Endothelial cell of umbilical vein (primary cell): ENCODE measurements around the gene HRK. TPM values are rescaled to one million over a fixed set of nuclear protein-coding genes. Genes with fewer than 3 reads are reported as not detected.

ENCODE experiments used
- BruUV-seq: library from RNA; stranded (reverse); fragments of 400-500 nt; replicated peaks from 2 replicates; lab custom pipeline; 2021; lab: Mats Ljungman, UMichigan
- CTCF ChIA-PET: fragments of 300-600, 350-600 bp; sonication (Branson Sonifier 250); formaldehyde crosslinking; loops from one replicate; lab custom pipeline; 2021; ENCODE audit warnings: antibody characterized with exemption, inconsistent platforms; lab: Charles Lee
- POLR2A ChIA-PET: fragments of 300-600, 350-600 bp; sonication (Branson Sonifier 250); formaldehyde crosslinking; loops from one replicate; lab custom pipeline; 2021; ENCODE audit warnings: antibody characterized with exemption, inconsistent platforms; lab: Charles Lee
- DNase-seq: peaks from one replicate; pipeline ENCODE4 v3.0.0-alpha.2; 2011; ENCODE audit warnings: low read depth, low spot score
- FAIRE-seq: peaks from 2 replicates; lab custom pipeline; 2011; peaks lifted over from hg19 to GRCh38; lab: Jason Lieb, UNC
- H2AFZ ChIP-seq: 2 replicates; pipeline ENCODE4 v1.6.0; 2012; ENCODE audit warnings: low read depth, low read length, control low read depth, inconsistent platforms
- H3K27ac ChIP-seq: 2 replicates; pipeline ENCODE4 v1.5.1; 2011; ENCODE audit warnings: low read depth, mild to moderate bottlenecking, control low read depth, low read length, moderate library complexity; ENCODE audit not compliant: insufficient read depth
- H3K27me3 ChIP-seq, 2 experiments: 2 replicates each; pipeline versions ENCODE4 v1.6.0 to v1.6.1; 2011; ENCODE audit warnings: low read length in 2 of 2, mixed read lengths in 1 of 2; ENCODE audit not compliant: control insufficient read depth in 2 of 2, insufficient read depth in 2 of 2
- H3K36me3 ChIP-seq, 2 experiments: 2 replicates in 1 of 2; 3 replicates in 1 of 2; pipeline ENCODE4 v1.5.1; 2011; ENCODE audit warnings: low read length in 2 of 2, mild to moderate bottlenecking in 1 of 2, moderate library complexity in 1 of 2; ENCODE audit not compliant: control insufficient read depth in 2 of 2, insufficient read depth in 2 of 2; ENCODE audit errors: extremely low read depth in 1 of 2
- H3K4me1 ChIP-seq: 3 replicates; pipeline ENCODE4 v1.5.1; 2011; ENCODE audit warnings: mild to moderate bottlenecking, low read length; ENCODE audit not compliant: control insufficient read depth, insufficient read depth; ENCODE audit errors: extremely low read depth
- H3K4me2 ChIP-seq: 2 replicates; pipeline ENCODE4 v1.6.1; 2011; ENCODE audit warnings: low read length, control low read depth, mixed read lengths; ENCODE audit not compliant: insufficient read depth
- H3K4me3 ChIP-seq, 3 experiments: fragments of 200-600 bp in 1 of 3; sonication (generic), shearing (Covaris generic) in 1 of 3; replicated peaks in 1 of 3; 2 replicates each; pipeline ENCODE4 v1.5.1; 2011 to 2016; ENCODE audit warnings: control low read depth in 3 of 3, low read length in 3 of 3, mild to moderate bottlenecking in 2 of 3, inconsistent platforms in 1 of 3, low read depth in 1 of 3, moderate library complexity in 1 of 3; ENCODE audit not compliant: insufficient read depth in 1 of 3
- H3K79me2 ChIP-seq: 2 replicates; pipeline ENCODE4 v1.6.0; 2012; ENCODE audit warnings: low read length, inconsistent platforms; ENCODE audit not compliant: control insufficient read depth, insufficient read depth
- H3K9ac ChIP-seq: replicated peaks from 2 replicates; pipeline ENCODE3; 2011; ENCODE audit warnings: low read length, control low read depth; ENCODE audit not compliant: insufficient read depth; ENCODE audit errors: extremely low read depth
- H3K9me1 ChIP-seq: replicated peaks from 3 replicates; pipeline ENCODE4 v1.6.0; 2011; ENCODE audit warnings: mild to moderate bottlenecking, low read length; ENCODE audit not compliant: control insufficient read depth, insufficient read depth; ENCODE audit errors: extremely low read depth
- H3K9me3 ChIP-seq: replicated peaks from 2 replicates; pipeline ENCODE4 v1.5.1; 2012; ENCODE audit warnings: low read length, inconsistent platforms; ENCODE audit not compliant: control insufficient read depth, insufficient read depth
- H4K20me1 ChIP-seq: replicated peaks from 2 replicates; pipeline ENCODE3; 2011; ENCODE audit warnings: mild to moderate bottlenecking, low read length; ENCODE audit not compliant: control insufficient read depth, insufficient read depth; ENCODE audit errors: extremely low read depth
- EZH2 ChIP-seq: IDR thresholded peaks from 2 replicates; pipeline ENCODE4 v1.6.1; 2012; ENCODE audit warnings: borderline replicate concordance, low read depth, mild to moderate bottlenecking, moderate library complexity, low read length, inconsistent platforms; ENCODE audit not compliant: severe bottlenecking
- FOS ChIP-seq: IDR thresholded peaks from 2 replicates; pipeline ENCODE4 v1.6.1; 2011; ENCODE audit warnings: mild to moderate bottlenecking, low read length, moderate library complexity, borderline replicate concordance; ENCODE audit not compliant: insufficient read depth
- GATA2 ChIP-seq: IDR thresholded peaks from 2 replicates; pipeline ENCODE4 v1.7.0; 2011; ENCODE audit warnings: low read depth, mild to moderate bottlenecking, moderate library complexity, mixed read lengths, low read length; ENCODE audit not compliant: insufficient read length, insufficient read depth
- JUN ChIP-seq: IDR thresholded peaks from 2 replicates; pipeline ENCODE4 v1.6.1; 2011; ENCODE audit warnings: borderline replicate concordance, low read depth; ENCODE audit not compliant: insufficient read length, insufficient read depth
- MYC ChIP-seq: IDR thresholded peaks from one replicate; pipeline ENCODE4 v1.6.1; 2011; ENCODE audit warnings: mild to moderate bottlenecking, low read depth, low read length
- POLR2A ChIP-seq: IDR thresholded peaks from 2 replicates; pipeline ENCODE4 v1.6.1; 2012; ENCODE audit warnings: low read depth, mild to moderate bottlenecking, control low read depth, low read length
- POLR2AphosphoS5 ChIP-seq: IDR thresholded peaks from 2 replicates; pipeline ENCODE4 v1.6.1; 2012; ENCODE audit warnings: low read depth, mild to moderate bottlenecking, control low read depth, low read length, moderate library complexity; ENCODE audit not compliant: insufficient read depth
- dilution Hi-C: fragments of 300-500 bp; cut with MboI; formaldehyde crosslinking; loops from one replicate; pipeline ENCODE4 v1.15.0; 2019; ENCODE audit warnings: low sequenced_read_pairs; ENCODE audit not compliant: extremely low pct_ligation_motif_present
- intact Hi-C: fragments of 100-400 bp; cut with micrococcal nuclease; formaldehyde crosslinking; loops from one replicate; pipeline ENCODE4 v1.10.0; 2022
- polyA plus RNA-seq, 4 experiments: library from polyadenylated mRNA; depleted of rRNA in 3 of 4; stranded (reverse) in 3 of 4; unstranded in 1 of 4; fragments of >200 nt; gene quantifications; 2 replicates each; pipeline versions ENCODE4 v1.2.1 to v1.2.3, GENCODE V29; 2011 to 2012; ENCODE audit warnings: missing spikeins in 1 of 4
- total RNA-seq: library from RNA; stranded (reverse); gene quantifications from 2 replicates; pipeline ENCODE4 v1.2.3, GENCODE V29; 2021
- TF ChIP-seq, protein P1 (sequence below): IDR thresholded peaks from 2 replicates; pipeline ENCODE4 v1.6.1; 2011; ENCODE audit not compliant: insufficient read depth, insufficient read length
- TF ChIP-seq, protein P2 (sequence below), 2 donors: IDR thresholded peaks; 1 replicate in 1 of 2; 2 replicates in 1 of 2; pipeline ENCODE4 v1.5.1; 2011; ENCODE audit warnings: low read length in 2 of 2, mild to moderate bottlenecking in 2 of 2, moderate library complexity in 2 of 2, control low read depth in 1 of 2, inconsistent platforms in 1 of 2, low read depth in 1 of 2; ENCODE audit not compliant: insufficient read depth in 1 of 2; ENCODE audit errors: extremely low read depth in 1 of 2

HRK gene
- total and polyA plus RNA-seq, 2 donors (not counting 3 experiments of a cell fraction or from before 2014, with no cell fraction given) = not detected

- Histone ChIP-seq H3K9me3 (no peaks in the 10 kb centered on the region), H3K9me1 (no peaks in the 10 kb centered on the region), H3K9ac (no peak overlapping the region), H3K27ac (no peak overlapping the region), H3K4me3 (no peak overlapping the region), H2AFZ (no peak overlapping the region), H3K4me1 (no peaks in the 10 kb centered on the region), H3K36me3 (no peaks in the 10 kb centered on the region), H3K27me3 (peaks cover 30 to 41% of the 10 kb centered on the region in 2 experiments), H3K79me2 (no peaks in the 10 kb centered on the region), H4K20me1 (no peaks in the 10 kb centered on the region), H3K4me2 (no peak overlapping the region)
- no TSS peak for BruUV-seq
- dilution Hi-C loops = no loop called here
- ChIA-PET POLR2A (no interaction called here), CTCF (no interaction called here)
- no peak for FAIRE-seq
- DNase-seq = no peak
- intact Hi-C loops = no loop called here
- TF ChIP-seq EZH2 (no peak), POLR2AphosphoS5 (no peak), MYC (no peak), POLR2A (no peak), JUN (no peak), FOS (no peak), GATA2 (no peak)
- TF ChIP-seq, protein P1, sequence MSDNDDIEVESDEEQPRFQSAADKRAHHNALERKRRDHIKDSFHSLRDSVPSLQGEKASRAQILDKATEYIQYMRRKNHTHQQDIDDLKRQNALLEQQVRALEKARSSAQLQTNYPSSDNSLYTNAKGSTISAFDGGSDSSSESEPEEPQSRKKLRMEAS = no peak
- TF ChIP-seq, protein P2, sequence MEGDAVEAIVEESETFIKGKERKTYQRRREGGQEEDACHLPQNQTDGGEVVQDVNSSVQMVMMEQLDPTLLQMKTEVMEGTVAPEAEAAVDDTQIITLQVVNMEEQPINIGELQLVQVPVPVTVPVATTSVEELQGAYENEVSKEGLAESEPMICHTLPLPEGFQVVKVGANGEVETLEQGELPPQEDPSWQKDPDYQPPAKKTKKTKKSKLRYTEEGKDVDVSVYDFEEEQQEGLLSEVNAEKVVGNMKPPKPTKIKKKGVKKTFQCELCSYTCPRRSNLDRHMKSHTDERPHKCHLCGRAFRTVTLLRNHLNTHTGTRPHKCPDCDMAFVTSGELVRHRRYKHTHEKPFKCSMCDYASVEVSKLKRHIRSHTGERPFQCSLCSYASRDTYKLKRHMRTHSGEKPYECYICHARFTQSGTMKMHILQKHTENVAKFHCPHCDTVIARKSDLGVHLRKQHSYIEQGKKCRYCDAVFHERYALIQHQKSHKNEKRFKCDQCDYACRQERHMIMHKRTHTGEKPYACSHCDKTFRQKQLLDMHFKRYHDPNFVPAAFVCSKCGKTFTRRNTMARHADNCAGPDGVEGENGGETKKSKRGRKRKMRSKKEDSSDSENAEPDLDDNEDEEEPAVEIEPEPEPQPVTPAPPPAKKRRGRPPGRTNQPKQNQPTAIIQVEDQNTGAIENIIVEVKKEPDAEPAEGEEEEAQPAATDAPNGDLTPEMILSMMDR (IDR thresholded peaks at IDR 0.05; ENCODE audit: extremely low read depth in 1 of 2, insufficient read depth in 1 of 2, low read depth in 1 of 2, low read length in 2 of 2) = no peak
Observed at GRCh38 chr12:116874324-116874995, 6.8 kb downstream of the HRK start.
